NCI-H1092 (cell line): ENCODE measurements around the gene MX2.

Experiments used
- DNase-seq: peaks from one replicate; lab custom pipeline; 2025; lab: John Stamatoyannopoulos, UW

MX2 gene

DNA sequence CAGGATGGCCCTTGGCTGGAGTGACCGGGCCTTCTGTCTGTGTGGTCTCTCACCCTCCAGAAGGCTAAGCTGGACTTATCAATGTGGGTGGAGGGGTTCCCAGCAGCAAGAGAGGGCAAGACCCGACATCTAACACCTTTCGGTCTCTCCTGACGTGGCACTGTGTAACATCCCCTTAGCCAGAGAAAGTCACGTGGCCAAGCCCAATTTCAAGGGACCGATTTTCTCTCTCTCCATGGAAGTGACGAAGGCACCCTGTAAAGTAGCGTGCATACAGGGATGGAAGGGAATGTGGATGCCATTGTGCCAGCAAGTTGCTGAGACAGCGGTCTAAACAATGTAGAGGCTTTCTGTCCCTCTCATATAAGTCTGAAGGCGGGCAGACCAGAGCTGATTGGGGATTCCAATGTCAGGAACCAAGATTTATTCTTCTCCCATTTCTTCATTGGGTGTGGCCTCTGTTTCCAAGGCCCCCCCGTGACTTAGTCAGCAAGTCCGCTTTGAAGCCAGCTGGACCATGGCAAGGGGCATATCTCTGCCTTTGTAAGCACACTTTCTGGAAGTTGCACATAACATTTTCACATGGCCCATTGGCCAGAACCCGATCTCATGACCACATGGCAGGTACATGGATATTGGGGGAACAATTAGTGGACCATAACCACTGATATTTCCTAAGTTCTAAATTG lies 76.7 kb downstream of the MX2 start:
- no peak for DNase-seq

DNA sequence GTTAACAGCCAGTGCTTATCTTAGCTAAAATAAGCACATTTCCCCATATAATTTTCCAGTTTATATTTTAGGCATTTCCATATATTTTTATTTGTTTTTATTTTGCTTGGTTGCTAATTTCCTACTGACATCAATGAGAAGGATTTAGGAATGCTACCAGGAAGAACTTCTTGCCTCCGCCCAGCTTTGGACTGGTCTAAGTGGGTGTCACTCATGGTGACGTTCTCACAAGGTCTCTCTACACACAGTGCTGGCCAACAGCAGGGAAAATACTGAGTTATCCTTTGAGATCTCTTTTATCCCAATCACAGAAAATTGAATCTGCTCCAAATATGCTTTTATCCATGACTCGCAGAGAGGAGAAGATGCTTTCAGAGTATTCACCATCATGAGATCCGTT lies 77.4 kb downstream of the MX2 start:
- no peak for DNase-seq

DNA sequence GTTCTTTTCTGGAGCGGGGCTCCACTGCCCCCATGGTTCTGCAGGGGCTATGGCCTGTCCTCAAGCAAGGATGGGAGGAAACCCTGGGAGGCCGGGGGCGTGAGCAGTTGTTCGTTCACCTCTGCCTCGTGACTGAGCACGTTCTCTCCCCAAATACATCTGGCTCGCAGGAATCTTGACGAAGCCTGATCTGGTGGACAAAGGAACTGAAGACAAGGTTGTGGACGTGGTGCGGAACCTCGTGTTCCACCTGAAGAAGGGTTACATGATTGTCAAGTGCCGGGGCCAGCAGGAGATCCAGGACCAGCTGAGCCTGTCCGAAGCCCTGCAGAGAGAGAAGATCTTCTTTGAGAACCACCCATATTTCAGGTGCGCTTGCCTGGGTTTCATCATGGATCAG lies 79.7 kb downstream of the MX2 start:
- DNase-seq = no peak

DNA sequence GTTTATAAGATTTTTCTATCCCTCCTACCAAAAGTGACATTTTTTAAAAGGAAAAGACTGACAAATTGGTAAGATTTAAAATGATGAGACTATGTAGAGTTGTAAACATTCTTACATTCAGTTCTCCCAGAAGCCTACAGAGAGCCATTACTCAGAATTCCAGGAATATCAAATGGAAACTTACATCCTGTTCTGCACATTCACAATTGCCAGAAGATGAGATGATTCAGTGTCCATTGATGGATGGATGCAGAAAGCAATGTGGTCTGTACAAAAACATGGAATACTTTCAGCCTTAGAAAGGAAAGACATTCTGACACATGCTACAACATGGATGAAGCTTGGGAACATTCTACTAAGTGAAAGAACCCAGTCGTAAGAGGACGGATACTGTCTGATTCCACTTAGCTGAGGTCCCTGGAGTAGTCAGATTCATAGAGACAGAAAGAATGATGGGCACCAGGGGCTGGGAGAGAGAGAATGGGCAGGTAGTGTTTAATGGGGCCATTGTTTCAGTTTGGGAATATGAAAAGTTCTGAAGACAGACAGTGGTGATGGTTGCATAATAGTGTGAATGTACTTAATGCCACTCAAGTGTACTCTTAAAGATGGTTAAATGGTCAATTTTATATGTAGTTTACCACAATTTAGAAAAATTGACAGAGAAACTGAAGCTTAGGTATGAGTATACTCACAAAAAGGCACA lies 80.8 kb downstream of the MX2 start:
- DNase-seq = no peak

DNA sequence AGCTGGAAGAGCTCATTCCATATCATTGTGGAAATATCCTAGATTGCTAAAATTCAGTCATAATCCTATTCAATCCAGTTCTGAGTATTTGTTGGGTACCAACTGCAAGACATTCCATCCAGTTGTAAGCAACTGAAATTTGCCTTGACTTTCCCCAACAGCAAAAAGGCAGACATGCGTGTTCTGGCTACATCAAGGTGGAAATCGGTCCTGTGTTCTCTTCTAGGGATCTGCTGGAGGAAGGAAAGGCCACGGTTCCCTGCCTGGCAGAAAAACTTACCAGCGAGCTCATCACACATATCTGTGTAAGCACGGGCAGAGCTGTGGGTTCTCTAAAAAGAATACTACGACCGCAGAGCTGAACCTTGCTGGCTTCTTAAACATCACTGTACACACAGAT lies 81.7 kb downstream of the MX2 start:
- no peak for DNase-seq

DNA sequence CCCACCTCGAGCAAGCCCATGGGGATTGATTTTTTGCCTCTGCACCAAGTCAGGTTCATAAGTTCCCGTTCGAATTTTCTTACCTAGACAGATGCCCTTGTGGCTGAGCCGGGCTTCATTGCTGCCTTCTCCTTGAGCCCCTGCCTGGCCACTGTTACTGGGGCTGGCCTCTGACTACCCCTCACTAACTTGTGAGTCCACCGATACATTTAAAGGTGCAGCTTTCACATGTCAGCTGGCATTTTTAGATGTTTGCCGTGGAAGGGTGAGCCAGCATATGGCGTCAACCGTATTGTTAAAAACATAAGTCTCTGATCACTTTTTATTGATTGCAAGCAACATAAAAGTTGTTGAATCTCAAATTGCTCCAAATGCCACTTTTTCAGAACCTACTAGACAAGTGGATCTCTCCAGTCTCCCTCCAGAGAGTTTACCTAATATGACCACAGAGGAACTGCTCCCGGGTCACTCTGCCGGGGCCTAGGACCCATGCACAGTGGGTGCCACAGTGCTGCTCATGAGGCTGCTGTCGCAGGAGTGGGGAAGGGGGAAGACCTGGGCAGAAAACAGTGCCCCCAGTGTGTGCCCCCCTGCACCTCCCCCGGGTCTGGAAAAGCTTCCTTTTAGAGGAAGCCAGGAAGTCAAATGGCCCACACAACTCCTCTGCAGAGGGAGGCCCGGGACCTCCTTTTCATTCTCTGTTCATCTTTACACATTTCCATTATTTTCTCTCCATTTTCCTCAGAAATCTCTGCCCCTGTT lies 83.1 kb downstream of the MX2 start:
- no peak for DNase-seq

DNA sequence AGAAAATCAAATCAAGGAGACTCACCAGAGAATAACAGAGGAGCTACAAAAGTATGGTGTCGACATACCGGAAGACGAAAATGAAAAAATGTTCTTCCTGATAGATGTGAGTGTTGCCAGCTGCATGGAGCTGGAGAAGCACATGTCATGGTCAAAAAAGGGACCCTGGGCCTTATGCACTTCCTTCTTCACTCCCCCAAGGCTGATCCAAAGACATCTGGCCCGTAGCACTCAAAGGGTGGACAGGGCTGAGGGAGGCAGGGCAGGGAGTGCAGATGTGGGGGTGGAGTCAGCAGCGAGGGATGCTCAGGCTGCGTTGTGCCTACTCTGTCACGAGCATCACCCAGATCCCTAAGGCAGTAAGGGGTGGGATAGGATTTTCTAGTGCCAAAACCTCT lies 83.6 kb downstream of the MX2 start:
- no peak for DNase-seq

DNA sequence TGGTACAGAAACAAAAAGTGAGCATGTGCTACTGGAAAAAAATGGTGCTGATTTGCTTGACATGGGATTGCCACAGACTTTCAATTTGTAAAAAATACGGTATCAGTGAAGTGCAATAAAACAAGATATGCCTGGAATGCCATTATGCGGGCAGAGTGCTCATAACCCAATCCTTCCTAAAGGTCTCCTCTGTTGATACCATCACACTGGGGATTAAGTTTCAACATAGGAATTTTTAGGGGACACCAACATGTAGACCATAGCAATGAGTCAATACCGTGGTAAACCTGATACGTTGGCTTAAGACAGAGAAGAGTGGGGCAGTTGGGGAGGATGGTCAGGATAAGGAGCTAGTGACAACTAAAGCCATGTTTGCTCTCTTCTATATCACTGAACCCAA lies 84.8 kb downstream of the MX2 start:
- DNase-seq = no peak

DNA sequence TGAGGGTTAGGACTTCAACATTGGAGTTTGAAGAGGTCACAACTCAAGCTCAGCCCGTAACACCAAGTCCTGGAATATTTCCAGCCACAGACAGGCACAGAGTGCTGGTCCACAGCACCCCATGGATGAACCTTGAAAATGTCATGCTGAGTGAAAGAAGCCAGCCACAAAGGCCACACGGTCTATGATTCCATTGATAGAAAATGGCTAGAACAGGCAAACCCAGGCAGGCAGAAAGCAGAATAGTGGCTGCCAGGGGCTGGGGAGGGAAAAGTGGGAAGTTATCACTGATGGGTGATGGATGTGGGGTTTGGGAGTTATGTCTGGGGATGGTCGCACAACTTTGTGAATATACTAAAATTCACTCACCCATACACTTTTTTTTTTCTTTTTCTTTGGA lies 85.5 kb downstream of the MX2 start:
- DNase-seq = no peak

DNA sequence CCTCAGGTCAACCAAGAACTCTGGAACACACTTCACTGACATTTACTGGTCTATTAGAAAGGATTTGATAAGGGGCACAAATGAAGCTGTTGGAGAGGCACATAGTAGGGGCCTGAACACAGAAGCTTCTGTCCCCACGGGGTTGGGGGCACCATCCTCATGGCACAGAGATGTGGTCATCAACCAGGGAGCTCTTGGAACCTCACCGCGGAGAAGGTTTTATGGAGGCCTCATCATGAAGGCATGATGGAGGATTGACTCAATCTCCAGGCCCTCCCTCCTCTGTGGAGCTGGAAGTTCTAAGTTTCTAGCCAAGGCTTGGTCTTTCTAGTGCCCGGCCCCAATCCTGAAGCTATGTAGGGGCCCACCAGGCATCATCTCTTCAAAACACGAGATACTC lies 87.8 kb downstream of the MX2 start:
- no peak for DNase-seq

DNA sequence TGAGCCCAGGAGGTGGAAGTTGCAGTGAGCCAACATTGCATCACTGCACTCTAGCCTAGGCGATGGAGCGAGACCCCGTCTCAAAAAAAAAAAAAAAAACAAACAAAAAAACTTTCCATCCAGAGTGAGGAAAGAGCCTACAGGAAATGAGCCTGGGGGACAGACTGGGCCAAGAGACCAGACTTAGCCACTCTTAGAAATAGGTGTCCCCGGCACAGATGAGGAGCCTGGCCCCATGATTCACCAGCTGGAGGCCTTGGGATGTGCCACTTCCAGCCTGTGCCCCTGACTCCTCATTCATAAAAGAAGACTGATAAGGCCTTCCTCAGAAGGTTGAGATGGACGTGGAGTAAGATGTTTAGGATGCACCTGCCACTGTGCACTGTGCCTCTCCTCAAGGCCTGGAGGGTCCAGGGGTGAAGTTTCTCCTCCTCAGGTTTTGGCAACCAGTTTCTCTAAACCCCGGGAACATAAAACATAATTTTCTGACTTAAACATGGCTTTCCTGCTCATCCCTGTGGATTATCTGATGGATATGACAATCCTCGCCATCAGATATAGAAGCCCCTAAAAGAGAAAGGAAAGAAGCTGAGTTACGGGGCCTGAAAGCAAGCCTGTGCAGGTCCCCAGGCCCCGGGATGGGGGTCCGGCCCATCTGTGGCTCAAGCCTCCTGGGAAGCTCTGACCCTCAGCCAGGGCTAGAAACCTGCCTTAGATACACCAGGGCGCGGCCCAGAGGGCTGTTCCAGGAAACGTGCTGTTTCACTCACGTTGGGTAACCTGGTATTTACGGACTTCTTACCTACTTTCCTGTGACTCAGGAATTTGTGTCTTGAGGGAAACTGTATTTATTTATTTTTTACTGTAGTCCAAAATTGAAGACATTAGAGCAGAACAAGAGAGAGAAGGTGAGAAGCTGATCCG lies 90.2 kb downstream of the MX2 start:
- DNase-seq = no peak

DNA sequence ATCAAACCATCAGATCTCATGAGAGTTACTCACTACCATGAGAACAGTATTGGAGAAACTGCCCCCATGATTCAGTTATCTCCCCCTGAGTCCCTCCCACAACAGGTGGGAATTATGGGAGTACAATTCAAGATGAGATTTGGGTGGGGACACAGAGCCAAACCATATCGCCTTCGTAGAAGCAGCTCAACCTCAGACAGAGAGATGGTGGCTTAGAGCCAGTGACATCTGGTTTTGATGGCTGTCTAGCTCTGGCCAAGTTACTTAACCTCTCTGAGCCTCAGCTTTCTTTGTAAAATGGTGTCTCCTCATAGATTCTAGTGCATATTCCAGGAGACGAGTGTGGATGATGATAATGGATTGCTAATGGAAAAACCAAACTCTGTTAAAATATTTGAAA lies 91.4 kb downstream of the MX2 start:
- DNase-seq = no peak

DNA sequence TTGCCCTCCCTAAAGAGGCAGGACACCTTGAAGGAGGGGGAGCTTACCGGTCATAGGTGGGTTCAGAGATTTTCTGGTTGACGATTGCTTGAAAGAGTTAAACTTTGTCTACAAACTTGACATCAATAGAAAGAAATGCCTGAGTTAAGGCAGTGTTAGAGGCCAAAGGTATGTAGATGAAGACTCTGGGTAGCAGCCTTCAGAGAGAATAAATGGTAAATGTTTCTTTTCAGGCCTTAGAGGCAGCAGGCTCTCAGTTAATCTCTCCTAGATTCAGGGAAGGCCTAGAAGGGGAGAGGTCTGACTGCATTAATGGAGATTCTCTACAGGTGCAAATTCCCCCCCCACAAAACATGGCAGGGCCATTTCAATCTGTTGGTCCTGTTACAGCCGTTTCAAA lies 91.9 kb downstream of the MX2 start:
- DNase-seq = no peak

DNA sequence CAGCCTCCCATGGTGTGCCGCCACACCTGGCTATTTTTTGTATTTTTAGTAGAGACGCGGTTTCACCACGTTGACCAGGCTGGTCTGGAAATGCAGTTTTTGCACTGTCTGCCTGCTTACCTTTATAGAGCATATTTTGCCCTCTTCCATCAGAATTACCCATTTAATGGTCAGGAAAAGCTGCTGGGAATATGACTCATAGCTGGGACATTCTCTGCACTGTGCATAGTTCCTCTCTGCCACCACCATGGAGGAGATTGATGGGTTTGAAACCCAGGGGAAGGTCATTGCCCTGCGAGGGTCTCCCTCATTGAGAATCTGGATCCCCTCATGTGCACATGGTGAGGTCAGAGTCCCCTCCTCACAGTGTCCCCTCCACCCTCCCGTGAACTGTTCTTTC lies 96.3 kb downstream of the MX2 start:
- DNase-seq = no peak

DNA sequence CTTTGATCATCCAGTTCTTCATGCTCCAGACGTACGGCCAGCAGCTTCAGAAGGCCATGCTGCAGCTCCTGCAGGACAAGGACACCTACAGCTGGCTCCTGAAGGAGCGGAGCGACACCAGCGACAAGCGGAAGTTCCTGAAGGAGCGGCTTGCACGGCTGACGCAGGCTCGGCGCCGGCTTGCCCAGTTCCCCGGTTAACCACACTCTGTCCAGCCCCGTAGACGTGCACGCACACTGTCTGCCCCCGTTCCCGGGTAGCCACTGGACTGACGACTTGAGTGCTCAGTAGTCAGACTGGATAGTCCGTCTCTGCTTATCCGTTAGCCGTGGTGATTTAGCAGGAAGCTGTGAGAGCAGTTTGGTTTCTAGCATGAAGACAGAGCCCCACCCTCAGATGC lies 96.7 kb downstream of the MX2 start:
- DNase-seq = no peak
